Ovary (tissue), 3 donors: ENCODE measurements around the gene NECTIN2.

Experiments used
- EP300 ChIP-seq: sonication (generic); formaldehyde crosslinking; IDR thresholded peaks from one replicate; pipeline ENCODE4 v1.6.1; 2017; ENCODE audit warnings: antibody characterized with exemption
- POLR2A ChIP-seq: fragments of 450-650 bp; IDR thresholded peaks from one replicate; pipeline ENCODE4 v1.6.1; 2017; ENCODE audit warnings: antibody characterized with exemption, mild to moderate bottlenecking, moderate library complexity
- TF ChIP-seq, protein P1 (sequence below), 3 donors: fragments of 450-650 bp in 2 of 3; fragments of 200-600 bp in 1 of 3; IDR thresholded peaks; one replicate each; pipeline versions ENCODE4 v1.5.1 to v1.8.0; 2016 to 2022; ENCODE audit warnings: antibody characterized with exemption in 3 of 3, mild to moderate bottlenecking in 1 of 3
- donor health status: DM: no; HTN: no; CAD: no.

DNA sequence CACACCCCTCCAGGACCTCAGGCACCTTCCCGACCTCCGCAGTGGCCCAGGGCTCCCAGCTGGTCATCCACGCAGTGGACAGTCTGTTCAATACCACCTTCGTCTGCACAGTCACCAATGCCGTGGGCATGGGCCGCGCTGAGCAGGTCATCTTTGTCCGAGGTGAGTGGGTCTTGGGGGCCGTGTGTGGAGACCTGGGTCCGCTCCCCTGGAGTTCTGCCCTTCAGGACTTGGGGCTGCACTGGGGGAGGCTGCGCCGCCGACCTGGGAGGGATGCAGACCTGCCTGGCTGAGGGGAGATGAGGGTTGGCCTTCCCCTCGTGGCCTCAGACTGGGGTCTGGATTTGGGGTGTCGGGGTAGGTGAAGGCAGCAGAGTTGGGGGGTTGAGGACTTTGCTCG is 28.2 kb downstream of the NECTIN2 start:
- TF ChIP-seq, protein P1, sequence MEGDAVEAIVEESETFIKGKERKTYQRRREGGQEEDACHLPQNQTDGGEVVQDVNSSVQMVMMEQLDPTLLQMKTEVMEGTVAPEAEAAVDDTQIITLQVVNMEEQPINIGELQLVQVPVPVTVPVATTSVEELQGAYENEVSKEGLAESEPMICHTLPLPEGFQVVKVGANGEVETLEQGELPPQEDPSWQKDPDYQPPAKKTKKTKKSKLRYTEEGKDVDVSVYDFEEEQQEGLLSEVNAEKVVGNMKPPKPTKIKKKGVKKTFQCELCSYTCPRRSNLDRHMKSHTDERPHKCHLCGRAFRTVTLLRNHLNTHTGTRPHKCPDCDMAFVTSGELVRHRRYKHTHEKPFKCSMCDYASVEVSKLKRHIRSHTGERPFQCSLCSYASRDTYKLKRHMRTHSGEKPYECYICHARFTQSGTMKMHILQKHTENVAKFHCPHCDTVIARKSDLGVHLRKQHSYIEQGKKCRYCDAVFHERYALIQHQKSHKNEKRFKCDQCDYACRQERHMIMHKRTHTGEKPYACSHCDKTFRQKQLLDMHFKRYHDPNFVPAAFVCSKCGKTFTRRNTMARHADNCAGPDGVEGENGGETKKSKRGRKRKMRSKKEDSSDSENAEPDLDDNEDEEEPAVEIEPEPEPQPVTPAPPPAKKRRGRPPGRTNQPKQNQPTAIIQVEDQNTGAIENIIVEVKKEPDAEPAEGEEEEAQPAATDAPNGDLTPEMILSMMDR (IDR thresholded peaks at IDR 0.05) = no peak
- TF ChIP-seq EP300 (no peak), POLR2A (no peak)
